Measurements from ENCODE around the gene USH1G.
A peak's percentile ranks its signal among the peaks of the same experiment; 100 is the strongest.

Gene USH1G

GRCh38 chr17:74935585-74936469, 12.8 kb upstream of the USH1G start, which contains the start of gene OTOP3:
TSS of gene OTOP3 (plus strand) at chr17:74935898. CDS start at chr17:74935922, 24 bp downstream.
- Histone ChIP-seq H2AFZ (ENCODE audit: low read depth, low read length) (no peak within 1 kb of the TSS), H3K79me1 (replicated peaks; ENCODE audit: low read length, poor library complexity, severe bottlenecking) (no peaks in the 10 kb centered on the region), H3K18ac (ENCODE audit: low read depth in 1 of 2, low read length in 2 of 2) (no peak within 1 kb of the TSS), H3K27me3 (ENCODE audit: control insufficient read depth in 1 of 2, insufficient read depth in 1 of 2, low read length in 2 of 2) (peaks cover 86 to 94% of the 10 kb centered on the region in 2 experiments), H3K4me1 (ENCODE audit: control insufficient read depth, insufficient read depth, low read depth, low read length) (peaks cover 6% of the 10 kb centered on the region), H3K36me3 (ENCODE audit: control insufficient read depth in 1 of 2, insufficient read depth in 2 of 2, low read depth in 1 of 2, low read length in 2 of 2) (no peaks in the 10 kb centered on the region), H3K4me3 (ENCODE audit: insufficient read depth in 1 of 2, low read depth in 1 of 2, low read length in 2 of 2) (no peak within 1 kb of the TSS), H3K9ac (ENCODE audit: low read length) (no peak within 1 kb of the TSS), H4K8ac (ENCODE audit: low read length) (no peak within 1 kb of the TSS), H3K9me3 (ENCODE audit: control insufficient read depth, low read length) (no peaks in the 10 kb centered on the region), H3K4ac (ENCODE audit: low read depth in 1 of 2, low read length in 2 of 2) (no peak within 1 kb of the TSS), H2BK15ac (ENCODE audit: low read depth, poor library complexity, severe bottlenecking) (no peak within 1 kb of the TSS), H2BK12ac (ENCODE audit: low read length in 2 of 2) (no peak within 1 kb of the TSS), H4K91ac (ENCODE audit: low read length) (no peak within 1 kb of the TSS), H2BK5ac (ENCODE audit: low read depth, low read length, poor library complexity, severe bottlenecking) (no peak within 1 kb of the TSS), H2AK5ac (ENCODE audit: low read length, severe bottlenecking) (no peak within 1 kb of the TSS), H2BK120ac (ENCODE audit: low read depth, low read length) (no peak within 1 kb of the TSS), H3K27ac (ENCODE audit: low read length, poor library complexity, severe bottlenecking) (no peak within 1 kb of the TSS), H3K23ac (ENCODE audit: low read length in 2 of 2) (peak within 1 kb of the TSS in 1 of 2 experiments; percentile 70), H3K14ac (ENCODE audit: low read length in 2 of 2) (no peak within 1 kb of the TSS), H3K4me2 (ENCODE audit: low read length, poor library complexity, severe bottlenecking) (no peak within 1 kb of the TSS)
- no peak for DNase-seq
- 10% methylated on average over 73 of the region's 78 CpGs for WGBS

GRCh38 chr17:74935048-74935447, 12.0 kb upstream of the USH1G start:
- no peak overlapping the region for H4K91ac ChIP-seq (ENCODE audit: low read length)
- H2BK12ac ChIP-seq (ENCODE audit: low read length in 2 of 2), result no peak overlapping the region
- DNase-seq, result no peak
- no peak overlapping the region for H2BK15ac ChIP-seq (ENCODE audit: low read depth, poor library complexity, severe bottlenecking)
- no peak overlapping the region for H2BK5ac ChIP-seq (ENCODE audit: low read depth, low read length, poor library complexity, severe bottlenecking)
- no peak overlapping the region for H3K9ac ChIP-seq (ENCODE audit: low read length)
- no peak overlapping the region for H3K14ac ChIP-seq (ENCODE audit: low read length in 2 of 2)
- peaks cover 6% of the 10 kb centered on the region for H3K4me1 ChIP-seq (ENCODE audit: control insufficient read depth, insufficient read depth, low read depth, low read length)
- H3K79me1 ChIP-seq (replicated peaks; ENCODE audit: low read length, poor library complexity, severe bottlenecking), result no peaks in the 10 kb centered on the region
- H3K9me3 ChIP-seq (ENCODE audit: control insufficient read depth, low read length), result no peaks in the 10 kb centered on the region
- H2BK120ac ChIP-seq (ENCODE audit: low read depth, low read length), result no peak overlapping the region
- no peak overlapping the region for H2AFZ ChIP-seq (ENCODE audit: low read depth, low read length)
- H3K4me3 ChIP-seq (ENCODE audit: insufficient read depth in 1 of 2, low read depth in 1 of 2, low read length in 2 of 2), result no peak overlapping the region
- H3K18ac ChIP-seq (ENCODE audit: low read depth in 1 of 2, low read length in 2 of 2), result no peak overlapping the region
- peaks cover 80 to 94% of the 10 kb centered on the region in 2 experiments for H3K27me3 ChIP-seq (ENCODE audit: control insufficient read depth in 1 of 2, insufficient read depth in 1 of 2, low read length in 2 of 2)
- no peak overlapping the region for H4K8ac ChIP-seq (ENCODE audit: low read length)
- 67% methylated on average over 2 of the region's 3 CpGs for WGBS
- H3K36me3 ChIP-seq (ENCODE audit: control insufficient read depth in 1 of 2, insufficient read depth in 2 of 2, low read depth in 1 of 2, low read length in 2 of 2), result no peaks in the 10 kb centered on the region
- H3K4me2 ChIP-seq (ENCODE audit: low read length, poor library complexity, severe bottlenecking), result no peak overlapping the region
- H2AK5ac ChIP-seq (ENCODE audit: low read length, severe bottlenecking), result no peak overlapping the region
- no peak overlapping the region for H3K27ac ChIP-seq (ENCODE audit: low read length, poor library complexity, severe bottlenecking)
- H3K23ac ChIP-seq (ENCODE audit: low read length in 2 of 2), result no peak overlapping the region
- no peak overlapping the region for H3K4ac ChIP-seq (ENCODE audit: low read depth in 1 of 2, low read length in 2 of 2)

- Histone ChIP-seq H2AK5ac (ENCODE audit: low read length, severe bottlenecking) (no peak overlapping the region), H3K79me1 (replicated peaks; ENCODE audit: low read length, poor library complexity, severe bottlenecking) (no peaks in the 10 kb centered on the region), H3K36me3 (ENCODE audit: control insufficient read depth in 1 of 2, insufficient read depth in 2 of 2, low read depth in 1 of 2, low read length in 2 of 2) (no peaks in the 10 kb centered on the region), H2BK12ac (ENCODE audit: low read length in 2 of 2) (no peak overlapping the region), H2BK5ac (ENCODE audit: low read depth, low read length, poor library complexity, severe bottlenecking) (no peak overlapping the region), H3K4me2 (ENCODE audit: low read length, poor library complexity, severe bottlenecking) (no peak overlapping the region), H3K27me3 (ENCODE audit: control insufficient read depth in 1 of 2, insufficient read depth in 1 of 2, low read length in 2 of 2) (peaks cover 73 to 85% of the 10 kb centered on the region in 2 experiments), H4K8ac (ENCODE audit: low read length) (no peak overlapping the region), H3K9me3 (ENCODE audit: control insufficient read depth, low read length) (no peaks in the 10 kb centered on the region), H3K4ac (ENCODE audit: low read depth in 1 of 2, low read length in 2 of 2) (no peak overlapping the region), H3K4me3 (ENCODE audit: insufficient read depth in 1 of 2, low read depth in 1 of 2, low read length in 2 of 2) (no peak overlapping the region), H2AFZ (ENCODE audit: low read depth, low read length) (no peak overlapping the region), H3K18ac (ENCODE audit: low read depth in 1 of 2, low read length in 2 of 2) (no peak overlapping the region), H3K23ac (ENCODE audit: low read length in 2 of 2) (no peak overlapping the region), H4K91ac (ENCODE audit: low read length) (no peak overlapping the region), H2BK15ac (ENCODE audit: low read depth, poor library complexity, severe bottlenecking) (no peak overlapping the region), H3K27ac (ENCODE audit: low read length, poor library complexity, severe bottlenecking) (no peak overlapping the region), H2BK120ac (ENCODE audit: low read depth, low read length) (no peak overlapping the region), H3K9ac (ENCODE audit: low read length) (no peak overlapping the region), H3K14ac (ENCODE audit: low read length in 2 of 2) (no peak overlapping the region), H3K4me1 (ENCODE audit: control insufficient read depth, insufficient read depth, low read depth, low read length) (peaks cover 3% of the 10 kb centered on the region)
- 90% methylated on average over 24 of the region's 24 CpGs for WGBS
- DNase-seq, result no peak
Measured at GRCh38 chr17:74930535-74931036, 7.5 kb upstream of the USH1G start.

GRCh38 chr17:74928786-74929185, 5.7 kb upstream of the USH1G start:
- no peak overlapping the region for H4K91ac ChIP-seq (ENCODE audit: low read length)
- no peak overlapping the region for H2AK5ac ChIP-seq (ENCODE audit: low read length, severe bottlenecking)
- no peak overlapping the region for H3K27ac ChIP-seq (ENCODE audit: low read length, poor library complexity, severe bottlenecking)
- H3K9ac ChIP-seq (ENCODE audit: low read length), result no peak overlapping the region
- H2BK12ac ChIP-seq (ENCODE audit: low read length in 2 of 2), result no peak overlapping the region
- H3K14ac ChIP-seq (ENCODE audit: low read length in 2 of 2), result no peak overlapping the region
- H3K4ac ChIP-seq (ENCODE audit: low read depth in 1 of 2, low read length in 2 of 2), result no peak overlapping the region
- H3K23ac ChIP-seq (ENCODE audit: low read length in 2 of 2), result no peak overlapping the region
- no peak overlapping the region for H2AFZ ChIP-seq (ENCODE audit: low read depth, low read length)
- no peaks in the 10 kb centered on the region for H3K36me3 ChIP-seq (ENCODE audit: control insufficient read depth in 1 of 2, insufficient read depth in 2 of 2, low read depth in 1 of 2, low read length in 2 of 2)
- H3K9me3 ChIP-seq (ENCODE audit: control insufficient read depth, low read length), result no peaks in the 10 kb centered on the region
- H3K79me1 ChIP-seq (replicated peaks; ENCODE audit: low read length, poor library complexity, severe bottlenecking), result no peaks in the 10 kb centered on the region
- peaks cover 75 to 86% of the 10 kb centered on the region in 2 experiments for H3K27me3 ChIP-seq (ENCODE audit: control insufficient read depth in 1 of 2, insufficient read depth in 1 of 2, low read length in 2 of 2)
- no peak overlapping the region for H4K8ac ChIP-seq (ENCODE audit: low read length)
- DNase-seq, result no peak
- H3K4me3 ChIP-seq (ENCODE audit: insufficient read depth in 1 of 2, low read depth in 1 of 2, low read length in 2 of 2), result no peak overlapping the region
- no peak overlapping the region for H2BK120ac ChIP-seq (ENCODE audit: low read depth, low read length)
- H3K4me2 ChIP-seq (ENCODE audit: low read length, poor library complexity, severe bottlenecking), result no peak overlapping the region
- WGBS, result 75% methylated on average over 6 of the region's 6 CpGs
- H3K4me1 ChIP-seq (ENCODE audit: control insufficient read depth, insufficient read depth, low read depth, low read length), result peaks cover 4% of the 10 kb centered on the region
- H2BK15ac ChIP-seq (ENCODE audit: low read depth, poor library complexity, severe bottlenecking), result no peak overlapping the region
- no peak overlapping the region for H3K18ac ChIP-seq (ENCODE audit: low read depth in 1 of 2, low read length in 2 of 2)
- H2BK5ac ChIP-seq (ENCODE audit: low read depth, low read length, poor library complexity, severe bottlenecking), result no peak overlapping the region

Data from mesenchymal stem cell (in vitro differentiated cells and primary cell).